ENCODE results near the gene EEF1A2.

GRCh38 chr20:63441136-63442099 lies 57.5 kb downstream of the EEF1A2 start:
- TF ChIP-seq POLR2A (IDR thresholded peaks at IDR 0.05; ENCODE audit: low read length) (no peak), GATA1 (IDR thresholded peaks at IDR 0.05; ENCODE audit: low read depth, low read length) (no peak)

Measured in erythroblast (primary cell).